Fibroblast of villous mesenchyme (primary cell): Measurements from ENCODE around the gene ABHD3. TPM values are rescaled to one million over a fixed set of nuclear protein-coding genes. Genes with fewer than 3 reads are reported as not detected.
A peak's percentile ranks its signal among the peaks of the same experiment; 100 is the strongest.
"Not testable (repeated sequence)": the region's sequence is repeated elsewhere in the genome, so short reads cannot be mapped to it uniquely, and the experiment has no call there.

Experiments
- DNase-seq: peaks from one replicate; pipeline ENCODE4 v3.0.0-alpha.2; 2010; ENCODE audit warnings: low read depth
- H3K4me3 ChIP-seq: 2 replicates; pipeline ENCODE4 v1.5.1; 2011; ENCODE audit warnings: low read depth, mild to moderate bottlenecking, low read length
- total RNA-seq: library from RNA; depleted of rRNA; stranded (reverse); fragments of >200 nt; gene quantifications from 2 replicates; pipeline ENCODE4 v1.2.3, GENCODE V29; 2012
- TF ChIP-seq, protein P1 (sequence below): IDR thresholded peaks from 2 replicates; pipeline ENCODE4 v1.5.1; 2012; ENCODE audit warnings: low read depth, mild to moderate bottlenecking, low read length; ENCODE audit not compliant: insufficient read depth

Gene ABHD3
- total RNA-seq, 1 donor, result 8.6 TPM

DNA sequence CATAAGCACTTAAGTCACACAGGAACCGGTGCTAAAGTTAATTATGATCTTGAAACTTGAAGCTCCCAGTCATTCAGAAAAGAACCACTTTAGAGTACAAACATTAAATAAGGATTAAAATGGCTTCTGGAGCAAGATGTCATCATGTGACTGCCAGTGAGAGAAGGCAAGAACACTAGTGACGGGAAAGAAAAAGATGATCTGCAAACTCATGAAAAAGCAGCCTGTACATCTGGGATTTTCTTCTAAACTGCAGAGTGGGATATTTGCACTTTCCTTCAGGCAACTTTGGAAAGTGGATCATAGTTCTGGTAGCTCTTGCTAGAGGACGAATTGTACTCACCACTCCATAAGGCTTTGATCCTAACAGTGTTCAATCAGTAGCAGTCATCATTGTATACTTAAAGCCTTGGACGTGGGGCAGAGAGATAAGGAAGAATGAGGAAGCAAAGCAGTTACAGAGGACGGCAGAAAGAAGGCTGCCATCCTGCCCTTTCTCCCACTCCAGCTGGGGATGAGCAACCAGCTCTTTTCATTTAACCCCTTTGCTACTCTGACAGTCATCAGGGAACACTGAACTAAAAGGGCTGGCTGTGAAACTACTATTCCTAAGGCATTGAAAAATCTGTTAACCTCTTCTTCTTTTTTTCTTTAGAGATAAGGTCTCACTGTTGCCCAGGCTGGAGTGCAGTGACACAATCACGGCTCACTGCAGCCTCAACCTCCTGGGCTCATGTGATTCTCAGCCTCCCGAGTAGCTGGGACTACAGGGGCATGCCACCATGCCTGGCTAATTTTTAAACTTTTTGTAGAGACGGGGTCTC is 18.1 kb downstream of the ABHD3 start:
- TF ChIP-seq, protein P1, sequence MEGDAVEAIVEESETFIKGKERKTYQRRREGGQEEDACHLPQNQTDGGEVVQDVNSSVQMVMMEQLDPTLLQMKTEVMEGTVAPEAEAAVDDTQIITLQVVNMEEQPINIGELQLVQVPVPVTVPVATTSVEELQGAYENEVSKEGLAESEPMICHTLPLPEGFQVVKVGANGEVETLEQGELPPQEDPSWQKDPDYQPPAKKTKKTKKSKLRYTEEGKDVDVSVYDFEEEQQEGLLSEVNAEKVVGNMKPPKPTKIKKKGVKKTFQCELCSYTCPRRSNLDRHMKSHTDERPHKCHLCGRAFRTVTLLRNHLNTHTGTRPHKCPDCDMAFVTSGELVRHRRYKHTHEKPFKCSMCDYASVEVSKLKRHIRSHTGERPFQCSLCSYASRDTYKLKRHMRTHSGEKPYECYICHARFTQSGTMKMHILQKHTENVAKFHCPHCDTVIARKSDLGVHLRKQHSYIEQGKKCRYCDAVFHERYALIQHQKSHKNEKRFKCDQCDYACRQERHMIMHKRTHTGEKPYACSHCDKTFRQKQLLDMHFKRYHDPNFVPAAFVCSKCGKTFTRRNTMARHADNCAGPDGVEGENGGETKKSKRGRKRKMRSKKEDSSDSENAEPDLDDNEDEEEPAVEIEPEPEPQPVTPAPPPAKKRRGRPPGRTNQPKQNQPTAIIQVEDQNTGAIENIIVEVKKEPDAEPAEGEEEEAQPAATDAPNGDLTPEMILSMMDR, result no peak
- DNase-seq, result peak; percentile 70
- peak overlapping the region; percentile 6 for H3K4me3 ChIP-seq

DNA sequence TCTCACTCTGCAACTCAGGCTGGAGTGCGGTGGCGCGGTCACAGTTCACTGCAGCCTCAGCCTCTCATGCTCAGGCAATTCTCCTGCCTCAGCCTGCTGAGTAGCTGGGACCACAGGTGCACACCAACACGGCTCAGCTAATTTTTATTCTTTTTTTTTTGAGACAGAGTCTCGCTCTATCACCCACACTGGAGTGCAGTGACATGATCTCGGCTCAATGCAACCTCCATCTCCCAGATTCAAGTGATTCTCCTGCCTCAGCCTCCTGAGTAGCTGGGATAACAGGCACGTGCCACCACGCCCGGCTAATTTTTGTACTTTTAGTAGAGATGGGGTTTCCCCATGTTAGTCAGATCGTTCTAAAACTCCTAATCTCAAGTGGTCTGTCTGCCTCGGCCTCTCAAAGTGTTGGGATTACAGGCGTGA is 19.0 kb downstream of the ABHD3 start:
- not testable (repeated sequence) for H3K4me3 ChIP-seq, DNase-seq

DNA sequence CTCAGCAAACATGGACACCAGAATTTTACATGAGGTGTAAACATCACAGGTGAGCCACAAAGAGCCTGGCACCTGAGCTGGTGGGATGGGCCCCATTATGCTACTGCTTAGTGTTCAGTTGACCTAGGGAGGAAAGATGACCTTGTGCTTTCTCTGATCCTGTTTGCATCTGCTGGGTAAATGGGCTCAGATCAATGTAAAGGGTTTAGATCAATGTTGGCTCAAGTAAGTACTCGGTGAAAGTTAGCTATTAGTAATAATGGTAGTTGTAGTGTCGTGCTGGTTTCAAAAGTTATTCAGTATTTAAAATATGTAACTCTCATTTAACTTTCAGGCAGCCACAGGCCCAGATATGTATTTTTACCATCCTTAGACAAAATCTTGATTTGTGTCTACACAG is 19.8 kb downstream of the ABHD3 start:
- no peak overlapping the region for H3K4me3 ChIP-seq
- DNase-seq, result no peak
- TF ChIP-seq, protein P1, result no peak

DNA sequence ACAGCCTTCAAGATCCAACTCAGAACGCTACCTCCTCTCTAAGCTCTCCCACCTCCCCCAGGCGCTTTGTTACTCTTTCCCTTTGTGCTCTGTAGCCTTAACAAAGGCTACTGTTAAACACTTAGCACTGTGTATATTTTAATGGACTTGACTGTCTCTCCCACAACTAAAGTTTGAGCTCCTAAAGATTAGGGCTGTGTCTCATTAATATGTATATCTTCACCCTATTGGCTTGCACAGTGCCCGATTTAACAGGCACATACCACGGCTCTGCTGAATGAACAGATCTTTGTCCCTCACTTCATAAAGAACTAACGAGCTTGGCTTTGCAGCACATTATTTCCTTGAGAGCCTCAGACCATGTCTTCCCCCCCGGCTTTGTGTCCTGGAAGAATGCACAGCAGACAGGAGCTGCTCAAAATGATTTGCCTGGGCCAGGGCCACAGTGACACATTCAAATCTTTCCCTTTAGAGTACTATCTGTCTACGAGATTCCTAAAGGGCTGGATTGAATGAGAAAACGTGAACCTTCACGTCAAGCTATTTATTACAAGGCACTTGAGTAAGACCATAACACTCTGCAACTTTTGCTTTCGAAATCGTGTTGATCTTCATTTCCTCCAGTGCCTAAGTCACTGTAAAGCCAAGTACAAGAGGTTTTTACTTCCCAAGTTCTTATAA is 22.1 kb downstream of the ABHD3 start:
- TF ChIP-seq, protein P1, result no peak
- peak; percentile 97 for DNase-seq
- peak overlapping the region; percentile 59 for H3K4me3 ChIP-seq

DNA sequence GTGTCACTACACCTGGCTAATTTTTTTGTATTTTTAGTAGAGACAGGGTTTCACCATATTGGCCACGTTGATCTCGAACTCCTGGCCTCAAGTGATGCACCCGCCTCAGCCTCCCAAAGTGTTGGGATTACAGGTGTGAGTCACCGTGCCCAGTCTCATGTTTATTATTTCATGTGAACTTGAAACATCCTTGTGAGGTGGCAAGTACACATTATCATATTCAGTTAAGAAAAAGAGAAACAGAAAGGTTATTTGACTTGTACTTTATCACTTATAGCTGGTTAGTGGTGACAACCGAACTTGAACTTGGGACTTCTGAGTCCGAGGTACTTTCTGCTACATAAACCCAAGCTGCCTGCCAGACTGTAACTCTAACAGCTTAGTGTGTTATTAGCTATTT is 24.4 kb downstream of the ABHD3 start:
- DNase-seq, result no peak
- H3K4me3 ChIP-seq, result no peak overlapping the region
- TF ChIP-seq, protein P1, result no peak

DNA sequence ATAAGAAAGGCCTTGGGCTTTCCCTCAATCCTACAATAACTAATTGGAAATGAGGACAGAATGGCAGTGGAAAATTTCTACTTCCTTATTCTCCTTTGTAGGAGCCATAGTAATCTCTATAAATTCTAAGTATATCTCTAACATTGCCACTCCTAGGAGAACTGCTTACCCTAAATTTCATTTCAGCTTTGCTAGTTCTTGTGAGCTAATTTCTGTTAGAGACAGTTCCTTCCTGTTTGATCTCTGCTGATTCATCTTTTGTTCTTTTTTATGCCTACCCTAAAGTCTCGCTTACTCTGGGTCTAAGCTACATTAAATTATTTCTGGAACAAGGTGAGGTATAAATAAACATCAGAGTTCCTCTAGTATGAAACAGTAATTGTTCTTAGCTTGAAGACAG is 25.7 kb downstream of the ABHD3 start:
- no peak overlapping the region for H3K4me3 ChIP-seq
- TF ChIP-seq, protein P1, result no peak

DNA sequence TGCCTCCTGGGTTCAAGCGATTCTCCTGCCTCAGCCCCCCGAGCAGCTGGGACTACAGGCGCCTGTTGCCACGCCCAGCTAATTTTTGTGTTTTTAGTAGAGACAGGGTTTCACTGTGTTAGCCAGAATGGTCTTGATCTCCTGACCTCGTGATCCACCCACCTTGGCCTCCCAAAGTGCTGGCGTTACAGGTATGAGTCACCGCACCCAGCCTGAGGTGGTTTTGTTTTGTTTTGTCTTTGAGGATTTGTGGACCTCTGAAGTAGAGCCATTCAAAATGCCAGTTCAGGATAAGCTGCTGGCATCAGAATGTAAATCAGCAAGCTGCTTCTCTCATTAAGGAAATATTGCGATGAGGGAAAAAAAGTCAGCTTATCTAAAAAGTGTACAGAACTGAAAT is 29.2 kb downstream of the ABHD3 start:
- not testable (repeated sequence) for DNase-seq, H3K4me3 ChIP-seq

More for the DNA sequence above, 25.7 kb downstream of the ABHD3 start:
- DNase-seq, result no peak
